ENCODE measurements around the gene ENGASE.

The ENGASE gene, protein sequence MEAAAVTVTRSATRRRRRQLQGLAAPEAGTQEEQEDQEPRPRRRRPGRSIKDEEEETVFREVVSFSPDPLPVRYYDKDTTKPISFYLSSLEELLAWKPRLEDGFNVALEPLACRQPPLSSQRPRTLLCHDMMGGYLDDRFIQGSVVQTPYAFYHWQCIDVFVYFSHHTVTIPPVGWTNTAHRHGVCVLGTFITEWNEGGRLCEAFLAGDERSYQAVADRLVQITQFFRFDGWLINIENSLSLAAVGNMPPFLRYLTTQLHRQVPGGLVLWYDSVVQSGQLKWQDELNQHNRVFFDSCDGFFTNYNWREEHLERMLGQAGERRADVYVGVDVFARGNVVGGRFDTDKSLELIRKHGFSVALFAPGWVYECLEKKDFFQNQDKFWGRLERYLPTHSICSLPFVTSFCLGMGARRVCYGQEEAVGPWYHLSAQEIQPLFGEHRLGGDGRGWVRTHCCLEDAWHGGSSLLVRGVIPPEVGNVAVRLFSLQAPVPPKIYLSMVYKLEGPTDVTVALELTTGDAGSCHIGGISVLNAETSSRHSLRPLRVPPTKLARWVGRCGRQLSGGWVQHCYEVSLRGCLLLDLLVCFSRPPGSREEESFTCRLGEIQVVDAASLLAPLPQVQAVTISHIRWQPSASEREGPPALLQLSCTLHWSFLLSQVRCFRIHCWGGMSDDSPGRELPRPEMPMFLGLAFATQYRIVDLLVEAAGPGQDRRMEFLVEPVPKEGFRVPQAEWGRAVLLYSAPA

DNA sequence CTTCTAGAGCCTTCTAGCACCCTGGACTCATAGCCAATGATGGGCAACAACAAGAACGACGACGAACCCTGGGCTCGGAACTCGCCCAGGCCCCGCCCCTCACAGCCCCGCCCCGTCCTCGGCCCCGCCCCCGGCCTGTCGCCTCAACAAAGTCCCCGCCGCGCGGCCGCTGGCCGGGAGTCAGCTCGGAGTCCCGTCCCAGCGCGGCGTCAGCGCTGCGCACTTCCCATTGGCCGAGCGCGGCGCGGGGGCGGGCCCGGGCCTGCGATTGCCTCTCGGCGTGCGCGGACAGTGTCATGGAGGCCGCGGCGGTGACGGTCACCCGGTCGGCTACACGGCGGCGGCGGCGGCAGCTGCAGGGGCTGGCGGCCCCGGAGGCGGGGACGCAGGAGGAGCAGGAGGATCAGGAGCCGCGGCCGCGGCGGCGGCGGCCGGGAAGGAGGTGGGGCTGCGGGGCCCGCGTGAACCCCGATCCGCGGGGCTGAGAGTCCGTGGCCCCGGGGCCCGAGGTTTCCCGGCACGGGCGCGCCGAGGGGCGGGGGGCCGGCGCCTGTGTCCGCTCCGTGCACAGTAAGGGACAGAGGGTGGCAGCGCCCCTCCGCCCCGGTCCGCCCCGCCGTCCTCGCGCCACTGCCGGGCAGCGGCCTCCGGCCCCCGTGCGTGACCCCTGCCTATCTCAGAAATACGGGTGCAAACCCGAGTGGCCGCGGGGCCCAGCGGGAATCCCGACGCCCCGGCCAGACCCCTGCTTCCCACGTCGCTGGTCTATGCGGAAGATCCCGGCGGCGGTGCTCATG lies at the start of gene ENGASE:
TSS of gene ENGASE (plus strand) at position 176 of the 797 bp plus-strand sequence. CDS start at position 297, 121 bp downstream.
- TF ChIP-seq EGR1 (IDR thresholded peaks at IDR 0.05) (peak; percentile 70), RAD21 (IDR thresholded peaks at IDR 0.05; ENCODE audit: low read depth) (no peak), TCF12 (IDR thresholded peaks at IDR 0.05; ENCODE audit: low read depth) (peak; percentile 25; the same call in 1 of the 2 replicates), ZBTB7A (IDR thresholded peaks at IDR 0.05; ENCODE audit: low read depth) (no peak), CREB1 (IDR thresholded peaks at IDR 0.05; ENCODE audit: low read depth) (no peak), EP300 (IDR thresholded peaks at IDR 0.05; ENCODE audit: borderline replicate concordance) (no peak), TEAD4 (IDR thresholded peaks at IDR 0.05) (peak; percentile 3; the same call in 1 of the 2 replicates), TAF1 (IDR thresholded peaks at IDR 0.05; ENCODE audit: low read depth) (peak; percentile 83), NFIC (IDR thresholded peaks at IDR 0.05) (no peak), CEBPB (IDR thresholded peaks at IDR 0.05) (no peak), YY1 (IDR thresholded peaks at IDR 0.05; ENCODE audit: low read depth) (peak; percentile 85), FOXM1 (IDR thresholded peaks at IDR 0.05; ENCODE audit: borderline replicate concordance, low read depth) (no peak)
- TF ChIP-seq, protein P1, sequence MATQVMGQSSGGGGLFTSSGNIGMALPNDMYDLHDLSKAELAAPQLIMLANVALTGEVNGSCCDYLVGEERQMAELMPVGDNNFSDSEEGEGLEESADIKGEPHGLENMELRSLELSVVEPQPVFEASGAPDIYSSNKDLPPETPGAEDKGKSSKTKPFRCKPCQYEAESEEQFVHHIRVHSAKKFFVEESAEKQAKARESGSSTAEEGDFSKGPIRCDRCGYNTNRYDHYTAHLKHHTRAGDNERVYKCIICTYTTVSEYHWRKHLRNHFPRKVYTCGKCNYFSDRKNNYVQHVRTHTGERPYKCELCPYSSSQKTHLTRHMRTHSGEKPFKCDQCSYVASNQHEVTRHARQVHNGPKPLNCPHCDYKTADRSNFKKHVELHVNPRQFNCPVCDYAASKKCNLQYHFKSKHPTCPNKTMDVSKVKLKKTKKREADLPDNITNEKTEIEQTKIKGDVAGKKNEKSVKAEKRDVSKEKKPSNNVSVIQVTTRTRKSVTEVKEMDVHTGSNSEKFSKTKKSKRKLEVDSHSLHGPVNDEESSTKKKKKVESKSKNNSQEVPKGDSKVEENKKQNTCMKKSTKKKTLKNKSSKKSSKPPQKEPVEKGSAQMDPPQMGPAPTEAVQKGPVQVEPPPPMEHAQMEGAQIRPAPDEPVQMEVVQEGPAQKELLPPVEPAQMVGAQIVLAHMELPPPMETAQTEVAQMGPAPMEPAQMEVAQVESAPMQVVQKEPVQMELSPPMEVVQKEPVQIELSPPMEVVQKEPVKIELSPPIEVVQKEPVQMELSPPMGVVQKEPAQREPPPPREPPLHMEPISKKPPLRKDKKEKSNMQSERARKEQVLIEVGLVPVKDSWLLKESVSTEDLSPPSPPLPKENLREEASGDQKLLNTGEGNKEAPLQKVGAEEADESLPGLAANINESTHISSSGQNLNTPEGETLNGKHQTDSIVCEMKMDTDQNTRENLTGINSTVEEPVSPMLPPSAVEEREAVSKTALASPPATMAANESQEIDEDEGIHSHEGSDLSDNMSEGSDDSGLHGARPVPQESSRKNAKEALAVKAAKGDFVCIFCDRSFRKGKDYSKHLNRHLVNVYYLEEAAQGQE (IDR thresholded peaks at IDR 0.05; ENCODE audit: low read depth) = no peak
- TF ChIP-seq, protein P2, sequence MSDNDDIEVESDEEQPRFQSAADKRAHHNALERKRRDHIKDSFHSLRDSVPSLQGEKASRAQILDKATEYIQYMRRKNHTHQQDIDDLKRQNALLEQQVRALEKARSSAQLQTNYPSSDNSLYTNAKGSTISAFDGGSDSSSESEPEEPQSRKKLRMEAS (IDR thresholded peaks at IDR 0.05) = peak; percentile 76
- TF ChIP-seq, protein P3, sequence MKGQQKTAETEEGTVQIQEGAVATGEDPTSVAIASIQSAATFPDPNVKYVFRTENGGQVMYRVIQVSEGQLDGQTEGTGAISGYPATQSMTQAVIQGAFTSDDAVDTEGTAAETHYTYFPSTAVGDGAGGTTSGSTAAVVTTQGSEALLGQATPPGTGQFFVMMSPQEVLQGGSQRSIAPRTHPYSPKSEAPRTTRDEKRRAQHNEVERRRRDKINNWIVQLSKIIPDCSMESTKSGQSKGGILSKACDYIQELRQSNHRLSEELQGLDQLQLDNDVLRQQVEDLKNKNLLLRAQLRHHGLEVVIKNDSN (IDR thresholded peaks at IDR 0.05) = no peak; the same call in 1 of the 2 replicates

DNA sequence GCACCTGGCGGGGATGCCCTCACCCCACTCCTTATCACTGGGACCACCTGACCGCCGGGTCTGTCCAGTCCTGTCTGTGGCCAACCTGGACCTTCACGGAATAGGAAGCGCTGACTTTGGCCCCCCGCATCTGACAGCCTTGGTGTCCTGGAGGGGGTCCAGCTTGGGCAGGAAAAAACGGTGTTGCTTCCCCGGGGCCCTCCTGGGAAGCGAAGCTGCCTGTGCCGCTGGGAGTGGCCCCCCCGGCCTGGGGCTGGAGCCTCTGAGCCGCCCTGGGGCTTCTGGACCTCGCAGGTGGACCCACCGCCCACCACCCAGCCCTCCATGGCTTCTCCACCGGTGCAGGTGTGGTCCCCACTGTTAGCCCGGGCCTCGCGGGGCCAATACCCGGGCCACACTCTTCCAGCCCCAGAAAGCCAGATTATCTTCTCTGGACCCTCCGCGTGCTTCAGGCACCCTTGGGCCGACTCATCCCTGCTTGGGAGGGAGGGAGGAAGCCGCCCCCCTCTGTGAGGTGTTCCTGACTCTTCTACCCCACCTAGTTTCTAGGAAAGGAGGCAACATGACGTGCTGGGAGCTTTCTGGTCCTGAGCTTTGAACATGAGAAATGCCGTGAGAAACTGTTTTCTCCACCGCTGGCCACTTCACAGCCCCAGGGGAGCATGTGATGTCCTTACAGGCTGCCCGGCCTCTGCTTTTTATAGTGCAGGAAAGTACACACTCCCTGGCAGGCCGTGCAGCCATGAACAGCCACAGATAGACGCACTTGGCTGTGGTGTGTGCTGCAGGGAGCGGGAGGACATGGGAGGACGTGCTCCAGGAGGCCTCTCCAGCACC lies 49.5 kb upstream of the ENGASE start:
- TF ChIP-seq FOXM1 (IDR thresholded peaks at IDR 0.05; ENCODE audit: borderline replicate concordance, low read depth) (no peak), CREB1 (IDR thresholded peaks at IDR 0.05; ENCODE audit: low read depth) (no peak), TCF12 (IDR thresholded peaks at IDR 0.05; ENCODE audit: low read depth) (no peak), EGR1 (IDR thresholded peaks at IDR 0.05) (no peak), RAD21 (IDR thresholded peaks at IDR 0.05; ENCODE audit: low read depth) (no peak), EP300 (IDR thresholded peaks at IDR 0.05; ENCODE audit: borderline replicate concordance) (no peak), NFIC (IDR thresholded peaks at IDR 0.05) (no peak), CEBPB (IDR thresholded peaks at IDR 0.05) (no peak)
- TF ChIP-seq, protein P3 (IDR thresholded peaks at IDR 0.05) = no peak
- TF ChIP-seq, protein P2 (IDR thresholded peaks at IDR 0.05) = no peak

DNA sequence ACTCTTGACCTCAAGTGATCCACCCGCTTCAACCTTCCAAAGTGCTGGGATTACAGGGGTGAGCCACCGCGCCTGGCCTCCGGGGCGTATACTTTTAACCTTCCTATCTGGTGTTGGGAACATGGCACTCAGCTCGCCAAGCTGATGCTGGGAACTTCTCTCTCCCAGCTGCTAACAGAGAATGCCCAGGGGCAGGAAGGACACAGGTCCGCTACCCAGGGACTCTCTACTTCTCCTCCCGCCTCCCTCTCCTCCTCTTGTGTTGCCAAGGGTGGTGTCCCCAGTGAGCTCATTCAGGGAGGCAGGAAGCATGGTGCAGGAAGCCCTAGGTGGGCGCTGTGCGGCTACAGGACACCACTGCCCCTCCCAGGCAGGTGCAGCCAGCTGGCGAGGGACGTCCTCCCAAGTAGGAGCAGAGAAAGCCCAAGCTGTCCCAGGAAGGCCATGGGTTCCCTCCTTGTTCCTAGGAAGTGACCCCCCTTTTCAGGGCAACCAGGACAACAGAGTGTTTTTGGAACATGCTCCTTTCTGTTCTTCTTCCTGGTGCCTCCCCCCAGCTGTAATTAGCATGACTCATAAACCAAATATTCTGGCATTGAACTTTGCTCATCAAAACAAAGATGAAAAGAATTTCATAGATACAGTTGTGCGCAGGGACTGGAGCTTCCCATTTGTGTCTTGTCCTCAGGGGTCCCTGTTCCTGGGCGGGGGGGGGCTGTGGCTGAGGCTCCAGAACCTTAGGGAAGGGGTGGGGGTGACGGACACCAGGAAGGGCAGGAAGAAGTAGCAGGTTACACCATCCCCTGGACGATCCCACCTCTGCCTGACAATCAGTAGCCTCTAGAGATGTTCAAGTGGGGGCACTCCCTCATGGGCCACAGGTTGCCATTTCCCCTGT lies 48.0 kb upstream of the ENGASE start:
- TF ChIP-seq YY1 (IDR thresholded peaks at IDR 0.05; ENCODE audit: low read depth) (no peak), TEAD4 (IDR thresholded peaks at IDR 0.05) (peak; percentile 54; the same call in 1 of the 2 replicates)

DNA sequence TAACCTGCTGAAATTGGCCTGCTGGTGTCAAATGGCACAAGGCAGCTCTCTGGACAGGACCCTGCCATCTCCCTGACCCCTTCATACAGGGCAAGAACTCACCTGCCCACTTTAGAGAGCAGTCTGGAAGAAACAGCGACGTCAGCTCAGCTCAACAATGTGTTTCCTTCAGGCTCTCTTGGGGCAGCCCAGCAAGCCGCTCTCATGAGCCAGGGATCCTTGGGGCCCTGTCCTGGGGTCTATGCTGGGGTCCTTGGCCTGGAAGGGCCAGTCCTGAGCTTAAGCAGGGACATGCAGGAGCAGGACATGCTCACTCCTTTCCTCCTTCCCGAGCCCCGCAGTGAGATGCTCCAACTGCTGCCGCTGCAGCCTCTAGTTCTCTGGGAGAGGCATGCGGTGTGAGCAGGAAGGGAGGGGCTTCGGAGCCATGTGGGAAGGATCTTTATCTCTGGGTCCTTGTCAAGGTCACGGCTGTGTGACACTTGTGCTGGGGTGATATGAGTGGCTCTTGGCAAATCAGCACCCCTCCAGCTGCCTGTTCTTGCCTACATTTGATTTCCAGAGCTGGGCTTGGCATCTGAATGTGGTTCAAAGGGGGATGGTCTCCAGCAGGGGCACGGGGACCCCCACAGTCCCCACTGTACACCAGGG lies 47.2 kb upstream of the ENGASE start:
- TF ChIP-seq TAF1 (IDR thresholded peaks at IDR 0.05; ENCODE audit: low read depth) (no peak), FOXM1 (IDR thresholded peaks at IDR 0.05; ENCODE audit: borderline replicate concordance, low read depth) (no peak), CREB1 (IDR thresholded peaks at IDR 0.05; ENCODE audit: low read depth) (no peak), EGR1 (IDR thresholded peaks at IDR 0.05) (no peak), CEBPB (IDR thresholded peaks at IDR 0.05) (no peak), EP300 (IDR thresholded peaks at IDR 0.05; ENCODE audit: borderline replicate concordance) (no peak), TCF12 (IDR thresholded peaks at IDR 0.05; ENCODE audit: low read depth) (no peak), RAD21 (IDR thresholded peaks at IDR 0.05; ENCODE audit: low read depth) (no peak), ZBTB7A (IDR thresholded peaks at IDR 0.05; ENCODE audit: low read depth) (no peak)
- TF ChIP-seq, protein P2 (IDR thresholded peaks at IDR 0.05) = no peak
- TF ChIP-seq, protein P1 (IDR thresholded peaks at IDR 0.05; ENCODE audit: low read depth) = no peak
- TF ChIP-seq, protein P3 (IDR thresholded peaks at IDR 0.05) = no peak
